Esophagus muscularis mucosa (tissue), 4 donors: Measurements from ENCODE around the gene SERPINI1. TPM values are rescaled to one million over a fixed set of nuclear protein-coding genes. Genes with fewer than 3 reads are reported as not detected.

ENCODE experiments used
- DNase-seq: peaks from one replicate; pipeline ENCODE4 v3.0.0-alpha.2; 2017; ENCODE audit errors: extremely low spot score
- H3K27ac ChIP-seq, 4 donors: fragments of 200-600 bp; sonication (generic); replicated peaks in 1 of 4; 1 replicate in 3 of 4; 2 replicates in 1 of 4; pipeline ENCODE4 v1.5.1; 2016 to 2019; ENCODE audit warnings: mild to moderate bottlenecking in 1 of 4
- H3K27me3 ChIP-seq, 4 donors: fragments of 200-600 bp; sonication (generic); one replicate each; pipeline versions ENCODE4 v1.5.1 to v1.6.0; 2016 to 2019
- H3K36me3 ChIP-seq, 4 donors: fragments of 200-600 bp; sonication (generic); one replicate each; pipeline ENCODE4 v1.5.1; 2016 to 2019
- H3K4me1 ChIP-seq, 4 donors: fragments of 200-600 bp; sonication (generic); one replicate each; pipeline ENCODE4 v1.5.1; 2016 to 2019
- H3K4me3 ChIP-seq, 4 donors: fragments of 200-600 bp; sonication (generic); 1 replicate in 2 of 4; 2 replicates in 2 of 4; pipeline ENCODE4 v1.5.1; 2016 to 2019; ENCODE audit warnings: mild to moderate bottlenecking in 4 of 4, moderate library complexity in 1 of 4
- H3K9me3 ChIP-seq, 4 donors: fragments of 200-600 bp; sonication (generic); 1 replicate in 3 of 4; 2 replicates in 1 of 4; pipeline ENCODE4 v1.5.1; 2016 to 2019
- EP300 ChIP-seq: sonication (generic); formaldehyde crosslinking; IDR thresholded peaks from one replicate; pipeline ENCODE4 v1.6.1; 2017; ENCODE audit warnings: antibody characterized with exemption
- POLR2A ChIP-seq: fragments of 450-650 bp; IDR thresholded peaks from one replicate; pipeline ENCODE4 v1.6.1; 2017; ENCODE audit warnings: antibody characterized with exemption, moderate library complexity, mild to moderate bottlenecking, low read depth
- POLR2AphosphoS5 ChIP-seq, 2 donors: sonication (generic); formaldehyde crosslinking; IDR thresholded peaks; one replicate each; pipeline ENCODE4 v1.6.1; 2017; ENCODE audit warnings: antibody characterized with exemption in 2 of 2
- WGBS: methylation state at CpG from one replicate; pipeline ENCODE4 v1.1.5; 2018; 5-methylcytosine and 5-hydroxymethylcytosine counted together
- intact Hi-C: fragments of 100-400 bp; cut with DNase I; formaldehyde crosslinking; loops from one replicate; pipeline ENCODE4 v1.15.1; 2023
- total RNA-seq, 4 donors: library from RNA; depleted of rRNA; stranded (reverse); fragments of >200 nt; gene quantifications; one replicate each; pipeline versions ENCODE4 v1.1.0 to v1.2.1, GENCODE V29; 2016
- TF ChIP-seq, protein P1 (sequence below), 3 experiments: fragments of 200-600 bp in 2 of 3; fragments of 450-650 bp in 1 of 3; sonication (generic) in 2 of 3; IDR thresholded peaks; one replicate each; pipeline ENCODE4 v1.5.1; 2017 to 2019; ENCODE audit warnings: antibody characterized with exemption in 3 of 3, mild to moderate bottlenecking in 2 of 3, moderate library complexity in 1 of 3

The SERPINI1 gene
- total RNA-seq, 4 donors from 2014 or later, result 3.1 to 7.1 (median 4.1) TPM

DNA sequence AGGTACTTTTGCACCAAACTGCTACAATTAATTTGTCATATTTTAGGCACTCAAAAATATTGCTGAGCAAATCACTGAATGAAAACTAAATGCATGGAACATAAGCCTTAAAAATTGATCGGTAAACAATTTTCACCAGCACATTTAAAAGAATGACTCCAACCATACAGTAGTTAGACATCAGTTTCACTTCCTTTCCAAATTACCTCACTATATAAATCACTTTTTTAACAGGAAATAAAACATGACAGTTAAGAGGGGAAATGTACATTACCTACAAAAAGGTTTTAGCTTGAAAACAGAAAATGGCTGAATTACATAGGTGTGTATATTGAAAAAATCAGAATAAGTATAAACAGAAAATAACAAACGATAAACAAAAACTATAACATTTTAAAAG lies 108.4 kb downstream of the SERPINI1 start:
- Histone ChIP-seq H3K4me3 (no peak overlapping the region), H3K36me3 (no peaks in the 10 kb centered on the region), H3K9me3 (no peaks in the 10 kb centered on the region), H3K4me1 (peaks cover 0 to 12% (median 8%) of the 10 kb centered on the region in 4 donors), H3K27ac (no peak overlapping the region), H3K27me3 (no peaks in the 10 kb centered on the region)
- no peak for TF ChIP-seq POLR2A
- no peak for TF ChIP-seq EP300
- TF ChIP-seq POLR2AphosphoS5 (IDR thresholded peaks at IDR 0.05), result no peak
- TF ChIP-seq, protein P1, sequence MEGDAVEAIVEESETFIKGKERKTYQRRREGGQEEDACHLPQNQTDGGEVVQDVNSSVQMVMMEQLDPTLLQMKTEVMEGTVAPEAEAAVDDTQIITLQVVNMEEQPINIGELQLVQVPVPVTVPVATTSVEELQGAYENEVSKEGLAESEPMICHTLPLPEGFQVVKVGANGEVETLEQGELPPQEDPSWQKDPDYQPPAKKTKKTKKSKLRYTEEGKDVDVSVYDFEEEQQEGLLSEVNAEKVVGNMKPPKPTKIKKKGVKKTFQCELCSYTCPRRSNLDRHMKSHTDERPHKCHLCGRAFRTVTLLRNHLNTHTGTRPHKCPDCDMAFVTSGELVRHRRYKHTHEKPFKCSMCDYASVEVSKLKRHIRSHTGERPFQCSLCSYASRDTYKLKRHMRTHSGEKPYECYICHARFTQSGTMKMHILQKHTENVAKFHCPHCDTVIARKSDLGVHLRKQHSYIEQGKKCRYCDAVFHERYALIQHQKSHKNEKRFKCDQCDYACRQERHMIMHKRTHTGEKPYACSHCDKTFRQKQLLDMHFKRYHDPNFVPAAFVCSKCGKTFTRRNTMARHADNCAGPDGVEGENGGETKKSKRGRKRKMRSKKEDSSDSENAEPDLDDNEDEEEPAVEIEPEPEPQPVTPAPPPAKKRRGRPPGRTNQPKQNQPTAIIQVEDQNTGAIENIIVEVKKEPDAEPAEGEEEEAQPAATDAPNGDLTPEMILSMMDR (IDR thresholded peaks at IDR 0.05), result no peak
- 88% methylated on average over 2 of the region's 2 CpGs for WGBS
- intact Hi-C loops, result loop anchor here (10.0 kb wide), 1 partner anchor 191 kb away; no protein-coding TSS in a partner anchor
- DNase-seq, result no peak

DNA sequence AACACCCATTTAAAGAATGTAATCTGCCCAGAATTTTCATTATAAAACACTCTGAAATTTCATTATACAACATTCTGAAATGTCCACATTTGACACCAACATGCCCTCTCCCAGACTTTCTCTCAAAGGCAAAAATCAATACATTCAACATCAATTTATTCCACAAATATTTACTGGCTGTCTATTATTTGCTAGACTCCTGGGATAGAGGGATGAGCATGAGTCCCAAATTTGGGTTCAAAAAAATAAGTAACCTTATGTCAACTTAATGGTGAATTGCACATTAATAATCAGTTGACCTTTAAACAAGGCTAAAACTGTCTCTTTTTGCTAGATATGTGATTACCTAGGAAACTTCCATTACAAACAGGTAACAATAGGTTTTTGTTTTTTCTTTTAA lies 109.0 kb downstream of the SERPINI1 start:
- intact Hi-C loops, result loop anchor here (10.0 kb wide), 1 partner anchor 190 kb away; no protein-coding TSS in a partner anchor
- H3K4me1 ChIP-seq, result peaks cover 0 to 8% (median 4%) of the 10 kb centered on the region in 4 donors

DNA sequence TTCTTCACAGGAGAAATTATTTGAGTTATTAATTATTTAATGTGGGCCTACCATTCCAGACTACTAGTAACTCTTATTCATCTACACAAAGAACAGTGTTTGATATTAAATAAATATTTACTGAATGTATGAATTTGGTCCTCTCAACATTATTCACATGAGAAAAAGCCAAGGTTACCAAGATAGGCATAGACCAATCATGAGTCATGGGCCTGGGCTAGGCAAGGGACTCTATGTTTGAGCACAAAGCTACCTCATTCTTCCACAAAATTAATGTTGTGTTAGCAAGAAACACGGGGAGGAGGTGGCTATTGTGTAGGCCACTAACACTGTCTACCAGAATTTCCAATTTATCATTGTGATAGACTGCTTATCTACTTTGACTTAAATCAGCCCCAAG lies 115.7 kb downstream of the SERPINI1 start:
- TF ChIP-seq POLR2AphosphoS5 (IDR thresholded peaks at IDR 0.05) (no peak), POLR2A (no peak), EP300 (no peak)
- TF ChIP-seq, protein P1 (IDR thresholded peaks at IDR 0.05), result no peak
- Histone ChIP-seq H3K4me1 (peaks cover 0 to 29% (median 29%) of the 10 kb centered on the region in 4 donors), H3K27me3 (no peaks in the 10 kb centered on the region), H3K4me3 (no peak overlapping the region), H3K36me3 (no peaks in the 10 kb centered on the region), H3K27ac (no peak overlapping the region), H3K9me3 (no peaks in the 10 kb centered on the region)
- no peak for DNase-seq
- intact Hi-C loops, result no loop called here
- WGBS, result 56% methylated on average over 1 of the region's 1 CpG

More for the DNA sequence above, 109.0 kb downstream of the SERPINI1 start:
- H3K36me3 ChIP-seq, result no peaks in the 10 kb centered on the region
- H3K9me3 ChIP-seq, result no peaks in the 10 kb centered on the region
- TF ChIP-seq POLR2A, result no peak
- no peak for TF ChIP-seq EP300
- no peak for TF ChIP-seq POLR2AphosphoS5 (IDR thresholded peaks at IDR 0.05)
- TF ChIP-seq, protein P1 (IDR thresholded peaks at IDR 0.05), result no peak
- H3K27me3 ChIP-seq, result no peaks in the 10 kb centered on the region
- H3K4me3 ChIP-seq, result no peak overlapping the region
- no peak overlapping the region for H3K27ac ChIP-seq
- DNase-seq, result no peak

DNA sequence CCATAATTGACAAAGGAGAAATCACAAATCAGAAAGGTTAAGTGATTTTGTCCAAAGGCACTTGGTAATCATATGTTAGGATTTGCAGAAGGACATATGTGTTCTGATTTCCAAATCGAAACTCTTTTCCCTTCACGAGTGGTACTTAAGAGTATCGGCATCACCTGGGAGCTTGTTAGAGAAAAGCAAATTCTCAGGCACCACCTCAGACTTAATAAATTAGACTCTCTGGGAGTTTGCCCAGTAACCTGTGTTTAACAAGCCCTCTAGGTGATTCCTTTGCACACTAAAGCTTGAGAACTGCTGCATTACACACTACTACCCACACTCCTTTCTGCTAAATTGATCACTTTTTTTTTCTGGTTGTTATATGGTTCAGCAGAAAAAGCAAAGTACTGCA lies 116.2 kb downstream of the SERPINI1 start:
- peaks cover 0 to 29% (median 29%) of the 10 kb centered on the region in 4 donors for H3K4me1 ChIP-seq
- H3K27ac ChIP-seq, result no peak overlapping the region
- intact Hi-C loops, result no loop called here
- TF ChIP-seq POLR2A (no peak), EP300 (no peak), POLR2AphosphoS5 (IDR thresholded peaks at IDR 0.05) (no peak)
- TF ChIP-seq, protein P1 (IDR thresholded peaks at IDR 0.05), result no peak
- no peak for DNase-seq
- 93% methylated on average over 3 of the region's 3 CpGs for WGBS
- H3K27me3 ChIP-seq, result no peaks in the 10 kb centered on the region
- no peaks in the 10 kb centered on the region for H3K9me3 ChIP-seq
- H3K36me3 ChIP-seq, result no peaks in the 10 kb centered on the region
- no peak overlapping the region for H3K4me3 ChIP-seq

DNA sequence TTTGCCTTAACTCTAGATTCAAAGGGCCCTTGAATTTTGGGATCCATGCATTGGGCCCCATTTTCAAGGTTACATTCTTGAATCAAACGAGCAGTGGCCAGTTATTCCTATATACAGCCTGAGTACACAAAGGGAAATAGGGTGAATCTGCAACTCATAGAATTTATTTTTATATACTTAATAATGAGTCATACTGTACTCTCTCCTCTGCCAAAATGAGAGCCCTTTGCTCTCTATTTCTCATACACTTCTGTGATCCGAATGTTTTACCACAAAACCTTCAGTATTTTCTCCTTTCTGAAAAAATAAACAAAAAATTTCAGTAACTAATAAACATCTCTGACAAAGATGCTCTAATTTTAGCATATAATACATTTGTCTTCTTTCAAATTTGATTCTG lies 116.7 kb downstream of the SERPINI1 start:
- TF ChIP-seq EP300 (no peak), POLR2A (no peak), POLR2AphosphoS5 (IDR thresholded peaks at IDR 0.05) (no peak)
- TF ChIP-seq, protein P1 (IDR thresholded peaks at IDR 0.05), result no peak
- 39% methylated on average over 2 of the region's 2 CpGs for WGBS
- H3K27me3 ChIP-seq, result no peaks in the 10 kb centered on the region

More for the DNA sequence above, 116.7 kb downstream of the SERPINI1 start:
- Histone ChIP-seq H3K27ac (peak overlapping the region in 1 of 4 donors; percentile 23), H3K9me3 (no peaks in the 10 kb centered on the region), H3K36me3 (no peaks in the 10 kb centered on the region), H3K4me1 (peaks cover 0 to 29% (median 29%) of the 10 kb centered on the region in 4 donors), H3K4me3 (no peak overlapping the region)
- no peak for DNase-seq
- intact Hi-C loops, result no loop called here
